Measurements from ENCODE around the gene MGLL. TPM values are rescaled to one million over a fixed set of nuclear protein-coding genes. Genes with fewer than 3 reads are reported as not detected.

MGLL gene
- total and polyA plus RNA-seq, 4 experiments from 2014 or later = 0.77 to 4.8 (median 2.3) TPM

GRCh38 chr3:127670761-127671522 lies 151.4 kb downstream of the MGLL start:
- Histone ChIP-seq H3K36me3 (ENCODE audit: insufficient read depth, low read length) (no peaks in the 10 kb centered on the region), H3K27me3 (ENCODE audit: insufficient read depth, low read length) (no peaks in the 10 kb centered on the region), H3K4me1 (ENCODE audit: insufficient read depth, low read length) (peaks cover 31% of the 10 kb centered on the region), H3K4me3 (ENCODE audit: low read length in 2 of 2) (peak overlapping the region in 1 of 2 donors; percentile 68), H3K9me3 (ENCODE audit: control insufficient read depth in 1 of 2, low read length in 2 of 2) (no peaks in the 10 kb centered on the region), H3K27ac (ENCODE audit: low read depth, low read length) (no peak overlapping the region)
- intact Hi-C loops (cut with micrococcal nuclease) = loop anchor here (5.0 to 10.0 kb wide), 3 partner anchors 966 to 1756 kb away; partner anchors contain the start of genes CHCHD6 and ZXDC
- H3K9me3 Mint-ChIP-seq = no peaks in the 10 kb centered on the region
- ChIA-PET POLR2A (ENCODE audit: partially characterized antibody) (interaction anchor here (1.2 to 3.3 kb wide), 5 partner anchors 36 to 1195 kb away, joined by 3 to 29 read pairs (median 4); partner anchors contain the start of genes PODXL2, TPRA1 and ZXDC), CTCF (ENCODE audit: partially characterized antibody) (interaction anchor here (1.3 to 1.8 kb wide), 2 partner anchors 80 to 96 kb away, joined by 4 to 5 read pairs; partner anchors contain the start of gene TPRA1)
- H3K36me3 Mint-ChIP-seq = peaks cover 0 to 8% of the 10 kb centered on the region in 2 donors
- no peaks in the 10 kb centered on the region for H3K27me3 Mint-ChIP-seq
- peak overlapping the region in 5 of 7 donors; percentile 75 to 96 (median 87) for H3K27ac Mint-ChIP-seq
- peaks cover 15 to 33% (median 24%) of the 10 kb centered on the region in 4 donors for H3K4me1 Mint-ChIP-seq
- no peak for DNase-seq
- peak overlapping the region in 7 of 8 donors; percentile 70 to 94 (median 90) for H3K4me3 Mint-ChIP-seq

GRCh38 chr3:127670229-127670559 lies 152.1 kb downstream of the MGLL start:
- no peaks in the 10 kb centered on the region for H3K9me3 ChIP-seq (ENCODE audit: control insufficient read depth in 1 of 2, low read length in 2 of 2)
- H3K36me3 ChIP-seq (ENCODE audit: insufficient read depth, low read length) = no peaks in the 10 kb centered on the region
- H3K27ac ChIP-seq (ENCODE audit: low read depth, low read length) = no peak overlapping the region
- intact Hi-C loops (cut with micrococcal nuclease) = loop anchor here (5.0 to 10.0 kb wide), 3 partner anchors 965 to 1755 kb away; partner anchors contain the start of genes CHCHD6 and ZXDC
- Mint-ChIP-seq H3K27me3 (no peaks in the 10 kb centered on the region), H3K36me3 (peaks cover 6 to 7% of the 10 kb centered on the region in 2 donors), H3K4me1 (peaks cover 12 to 26% (median 20%) of the 10 kb centered on the region in 4 donors), H3K4me3 (peak overlapping the region in 4 of 8 donors; percentile 4 to 51 (median 30)), H3K27ac (peak overlapping the region in 2 of 7 donors; percentile 66 to 90), H3K9me3 (no peaks in the 10 kb centered on the region)
- CTCF ChIA-PET (ENCODE audit: partially characterized antibody) = no interaction called here
- H3K4me3 ChIP-seq (ENCODE audit: low read length in 2 of 2) = no peak overlapping the region
- DNase-seq = no peak
- peaks cover 27% of the 10 kb centered on the region for H3K4me1 ChIP-seq (ENCODE audit: insufficient read depth, low read length)
- POLR2A ChIA-PET (ENCODE audit: partially characterized antibody) = no interaction called here
- no peaks in the 10 kb centered on the region for H3K27me3 ChIP-seq (ENCODE audit: insufficient read depth, low read length)

- CTCF ChIA-PET (ENCODE audit: partially characterized antibody) = no interaction called here
Measured at GRCh38 chr3:127669541-127670228, 152.6 kb downstream of the MGLL start.

GRCh38 chr3:127668906-127669305 lies 153.4 kb downstream of the MGLL start:
- peak overlapping the region in 2 of 7 donors; percentile 36 to 52 for H3K27ac Mint-ChIP-seq

More at GRCh38 chr3:127669541-127670228, 152.6 kb downstream of the MGLL start:
- H3K4me3 ChIP-seq (ENCODE audit: low read length in 2 of 2) = no peak overlapping the region
- no peaks in the 10 kb centered on the region for H3K27me3 ChIP-seq (ENCODE audit: insufficient read depth, low read length)
- Mint-ChIP-seq H3K9me3 (no peaks in the 10 kb centered on the region), H3K27me3 (no peaks in the 10 kb centered on the region), H3K27ac (peak overlapping the region in 1 of 7 donors; percentile 76), H3K4me3 (peak overlapping the region in 2 of 8 donors; percentile 21 to 39), H3K4me1 (peaks cover 11 to 21% (median 16%) of the 10 kb centered on the region in 4 donors), H3K36me3 (peaks cover 5 to 7% of the 10 kb centered on the region in 2 donors)
- no peaks in the 10 kb centered on the region for H3K36me3 ChIP-seq (ENCODE audit: insufficient read depth, low read length)
- POLR2A ChIA-PET (ENCODE audit: partially characterized antibody) = interaction anchor here (1.2 kb wide), 1 partner anchor 79 kb away, joined by 3 read pairs; the partner anchor contains the start of gene TPRA1
- DNase-seq = no peak
- H3K27ac ChIP-seq (ENCODE audit: low read depth, low read length) = no peak overlapping the region
- peaks cover 22% of the 10 kb centered on the region for H3K4me1 ChIP-seq (ENCODE audit: insufficient read depth, low read length)
- intact Hi-C loops (cut with micrococcal nuclease) = loop anchor here (5.0 to 10.0 kb wide), 3 partner anchors 965 to 1755 kb away; partner anchors contain the start of genes CHCHD6 and ZXDC
- H3K9me3 ChIP-seq (ENCODE audit: control insufficient read depth in 1 of 2, low read length in 2 of 2) = no peaks in the 10 kb centered on the region

GRCh38 chr3:127667119-127667681 lies 155.1 kb downstream of the MGLL start:
- no peak for DNase-seq
- Histone ChIP-seq H3K36me3 (ENCODE audit: insufficient read depth, low read length) (no peaks in the 10 kb centered on the region), H3K4me1 (ENCODE audit: insufficient read depth, low read length) (peaks cover 8% of the 10 kb centered on the region), H3K27ac (ENCODE audit: low read depth, low read length) (no peak overlapping the region), H3K4me3 (ENCODE audit: low read length in 2 of 2) (no peak overlapping the region), H3K9me3 (ENCODE audit: control insufficient read depth in 1 of 2, low read length in 2 of 2) (no peaks in the 10 kb centered on the region), H3K27me3 (ENCODE audit: insufficient read depth, low read length) (no peaks in the 10 kb centered on the region)
- CTCF ChIA-PET (ENCODE audit: partially characterized antibody) = no interaction called here
- intact Hi-C loops (cut with micrococcal nuclease) = no loop called here
- peaks cover 0 to 7% (median 4%) of the 10 kb centered on the region in 4 donors for H3K4me1 Mint-ChIP-seq
- H3K27me3 Mint-ChIP-seq = no peaks in the 10 kb centered on the region
- H3K27ac Mint-ChIP-seq = peak overlapping the region in 1 of 7 donors; percentile 23
- POLR2A ChIA-PET (ENCODE audit: partially characterized antibody) = no interaction called here
- H3K9me3 Mint-ChIP-seq = no peaks in the 10 kb centered on the region
- peaks cover 2 to 7% of the 10 kb centered on the region in 2 donors for H3K36me3 Mint-ChIP-seq
- no peak overlapping the region for H3K4me3 Mint-ChIP-seq

More at GRCh38 chr3:127668906-127669305, 153.4 kb downstream of the MGLL start:
- Mint-ChIP-seq H3K9me3 (no peaks in the 10 kb centered on the region), H3K4me1 (peaks cover 4 to 13% (median 9%) of the 10 kb centered on the region in 4 donors), H3K4me3 (peak overlapping the region in 1 of 8 donors; percentile 13), H3K27me3 (no peaks in the 10 kb centered on the region), H3K36me3 (peaks cover 4 to 7% of the 10 kb centered on the region in 2 donors)
- no peaks in the 10 kb centered on the region for H3K36me3 ChIP-seq (ENCODE audit: insufficient read depth, low read length)
- no peak overlapping the region for H3K27ac ChIP-seq (ENCODE audit: low read depth, low read length)
- no peaks in the 10 kb centered on the region for H3K27me3 ChIP-seq (ENCODE audit: insufficient read depth, low read length)
- intact Hi-C loops (cut with micrococcal nuclease) = no loop called here
- peaks cover 14% of the 10 kb centered on the region for H3K4me1 ChIP-seq (ENCODE audit: insufficient read depth, low read length)
- no peaks in the 10 kb centered on the region for H3K9me3 ChIP-seq (ENCODE audit: control insufficient read depth in 1 of 2, low read length in 2 of 2)
- no peak for DNase-seq
- no peak overlapping the region for H3K4me3 ChIP-seq (ENCODE audit: low read length in 2 of 2)
- CTCF ChIA-PET (ENCODE audit: partially characterized antibody) = no interaction called here
- POLR2A ChIA-PET (ENCODE audit: partially characterized antibody) = interaction anchor here (1.2 kb wide), 1 partner anchor 78 kb away, joined by 3 read pairs; the partner anchor contains the start of gene TPRA1

- Mint-ChIP-seq H3K27ac (no peak overlapping the region), H3K4me3 (no peak overlapping the region), H3K4me1 (peaks cover 0 to 4% (median 2%) of the 10 kb centered on the region in 4 donors), H3K27me3 (no peaks in the 10 kb centered on the region), H3K36me3 (peaks cover 0 to 13% of the 10 kb centered on the region in 2 donors), H3K9me3 (no peaks in the 10 kb centered on the region)
- no peak for DNase-seq
- intact Hi-C loops (cut with micrococcal nuclease) = no loop called here
- ChIA-PET POLR2A (ENCODE audit: partially characterized antibody) (no interaction called here), CTCF (ENCODE audit: partially characterized antibody) (no interaction called here)
- Histone ChIP-seq H3K4me1 (ENCODE audit: insufficient read depth, low read length) (peaks cover 5% of the 10 kb centered on the region), H3K4me3 (ENCODE audit: low read length in 2 of 2) (no peak overlapping the region), H3K36me3 (ENCODE audit: insufficient read depth, low read length) (no peaks in the 10 kb centered on the region), H3K27ac (ENCODE audit: low read depth, low read length) (no peak overlapping the region), H3K9me3 (ENCODE audit: control insufficient read depth in 1 of 2, low read length in 2 of 2) (no peaks in the 10 kb centered on the region), H3K27me3 (ENCODE audit: insufficient read depth, low read length) (no peaks in the 10 kb centered on the region)
Measured at GRCh38 chr3:127666676-127667075, 155.6 kb downstream of the MGLL start.
